Body of pancreas (tissue), 4 donors: ENCODE measurements around the gene AP3D1. TPM values are rescaled to one million over a fixed set of nuclear protein-coding genes. Genes with fewer than 3 reads are reported as not detected.
A peak's percentile ranks its signal among the peaks of the same experiment; 100 is the strongest.
"Not testable (repeated sequence)": the region's sequence is repeated elsewhere in the genome, so short reads cannot be mapped to it uniquely, and the experiment has no call there.

Source experiments
- ATAC-seq: fragments of 150-250 bp; one replicate; pipeline ENCODE4 v1.9.1; 2016
- DNase-seq, 4 donors: peaks; one replicate each; pipeline ENCODE4 v3.0.0-alpha.2; 2019
- H3K27ac ChIP-seq, 4 donors: fragments of 200-600 bp; sonication (generic); 1 replicate in 3 of 4; 2 replicates in 1 of 4; pipeline versions ENCODE4 v1.5.1 to v1.6.1; 2016 to 2019; ENCODE audit warnings: mild to moderate bottlenecking in 1 of 4, mixed read lengths in 1 of 4, moderate library complexity in 1 of 4
- H3K27me3 ChIP-seq, 2 donors: fragments of 200-600 bp; sonication (generic); one replicate each; pipeline ENCODE4 v1.6.0; 2016; ENCODE audit warnings: mild to moderate bottlenecking in 1 of 2
- H3K36me3 ChIP-seq, 2 donors: fragments of 200-600 bp; sonication (generic); replicated peaks in 1 of 2; 2 replicates each; pipeline ENCODE4 v1.5.1; 2016; ENCODE audit warnings: low read depth in 2 of 2; ENCODE audit not compliant: insufficient read depth in 1 of 2
- H3K4me1 ChIP-seq: fragments of 200-600 bp; sonication (generic); one replicate; pipeline ENCODE4 v1.6.0; 2016
- H3K4me3 ChIP-seq, 2 donors: fragments of 200-600 bp; sonication (generic); 1 replicate in 1 of 2; 2 replicates in 1 of 2; pipeline ENCODE4 v1.5.1; 2016 to 2019
- H3K9me3 ChIP-seq, 3 donors: fragments of 200-600 bp; sonication (generic); 1 replicate in 2 of 3; 2 replicates in 1 of 3; pipeline ENCODE4 v1.5.1; 2016
- POLR2A ChIP-seq, 3 donors: fragments of 450-650 bp; IDR thresholded peaks; one replicate each; pipeline ENCODE4 v1.6.1; 2016; ENCODE audit warnings: antibody characterized with exemption in 3 of 3, mild to moderate bottlenecking in 2 of 3
- WGBS, 2 donors: methylation state at CpG; one replicate each; pipeline ENCODE4 v1.1.5; 2017; 5-methylcytosine and 5-hydroxymethylcytosine counted together
- intact Hi-C: fragments of 100-400 bp; cut with DNase I; formaldehyde crosslinking; loops from one replicate; pipeline ENCODE4 v1.15.1; 2023
- total RNA-seq, 2 donors: library from RNA; depleted of rRNA; stranded (reverse); fragments of >200 nt; gene quantifications; one replicate each; pipeline ENCODE4 v1.1.0, GENCODE V29; 2016
- TF ChIP-seq, protein P1 (sequence below), 7 experiments: fragments of 450-650 bp in 4 of 7; fragments of 200-600 bp in 3 of 7; sonication (generic) in 3 of 7; IDR thresholded peaks; one replicate each; pipeline ENCODE4 v1.5.1; 2016 to 2019; ENCODE audit warnings: antibody characterized with exemption in 7 of 7

AP3D1 gene
- total RNA-seq, 2 donors from 2014 or later, result 77.0 to 124 TPM

DNA sequence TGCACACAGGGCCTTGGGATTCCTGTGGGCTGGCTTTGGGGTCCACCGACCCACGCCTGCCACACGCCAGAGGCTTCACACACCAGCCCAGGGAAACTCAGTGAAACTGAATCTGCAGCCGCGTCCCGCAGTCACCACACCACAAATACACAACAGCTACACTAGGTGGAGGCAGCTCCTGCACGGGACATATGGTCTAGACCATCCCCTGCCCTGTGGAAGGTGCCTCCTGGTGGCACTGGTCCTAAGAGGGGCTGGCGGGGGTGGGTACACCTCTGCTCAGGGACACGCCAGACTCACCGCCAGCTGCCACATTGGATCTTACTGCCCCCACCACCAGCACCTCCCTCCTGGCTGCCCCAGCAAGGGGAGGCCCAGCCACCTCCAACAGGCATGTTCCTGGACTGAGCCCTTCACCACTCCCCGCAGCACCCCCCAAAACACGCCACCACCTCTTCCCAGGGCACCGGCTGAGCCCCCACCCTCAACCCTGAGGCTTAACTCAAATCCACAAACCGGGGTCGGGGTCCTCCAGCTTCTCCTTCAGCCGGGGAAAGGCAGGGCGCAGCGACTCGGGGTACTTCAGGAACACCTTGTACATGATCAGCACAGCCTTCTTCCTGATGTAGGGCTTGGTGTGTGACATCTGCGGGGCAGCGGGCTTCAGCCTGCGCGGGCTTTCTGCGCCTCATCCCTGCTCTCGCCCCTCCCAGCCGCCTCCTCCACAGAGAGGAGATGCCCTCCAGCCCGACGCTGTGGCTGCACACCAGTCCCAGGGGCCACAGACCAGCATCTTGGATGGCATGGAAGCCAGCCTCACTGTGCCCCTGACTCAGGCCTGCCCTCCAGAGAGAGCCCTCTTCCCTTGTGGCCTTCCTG lies 21.2 kb downstream of the AP3D1 start:
- WGBS, 2 donors, result 91 to 94% methylated on average over 16 to 28 of the region's 28 CpGs
- Histone ChIP-seq H3K4me3 (no peak overlapping the region), H3K4me1 (no peaks in the 10 kb centered on the region), H3K27ac (no peak overlapping the region), H3K36me3 (peaks cover 9 to 30% of the 10 kb centered on the region in 2 donors), H3K9me3 (no peaks in the 10 kb centered on the region), H3K27me3 (no peaks in the 10 kb centered on the region)
- ATAC-seq (no peak), DNase-seq (no peak)
- no peak for TF ChIP-seq POLR2A (IDR thresholded peaks at IDR 0.05)
- TF ChIP-seq, protein P1, sequence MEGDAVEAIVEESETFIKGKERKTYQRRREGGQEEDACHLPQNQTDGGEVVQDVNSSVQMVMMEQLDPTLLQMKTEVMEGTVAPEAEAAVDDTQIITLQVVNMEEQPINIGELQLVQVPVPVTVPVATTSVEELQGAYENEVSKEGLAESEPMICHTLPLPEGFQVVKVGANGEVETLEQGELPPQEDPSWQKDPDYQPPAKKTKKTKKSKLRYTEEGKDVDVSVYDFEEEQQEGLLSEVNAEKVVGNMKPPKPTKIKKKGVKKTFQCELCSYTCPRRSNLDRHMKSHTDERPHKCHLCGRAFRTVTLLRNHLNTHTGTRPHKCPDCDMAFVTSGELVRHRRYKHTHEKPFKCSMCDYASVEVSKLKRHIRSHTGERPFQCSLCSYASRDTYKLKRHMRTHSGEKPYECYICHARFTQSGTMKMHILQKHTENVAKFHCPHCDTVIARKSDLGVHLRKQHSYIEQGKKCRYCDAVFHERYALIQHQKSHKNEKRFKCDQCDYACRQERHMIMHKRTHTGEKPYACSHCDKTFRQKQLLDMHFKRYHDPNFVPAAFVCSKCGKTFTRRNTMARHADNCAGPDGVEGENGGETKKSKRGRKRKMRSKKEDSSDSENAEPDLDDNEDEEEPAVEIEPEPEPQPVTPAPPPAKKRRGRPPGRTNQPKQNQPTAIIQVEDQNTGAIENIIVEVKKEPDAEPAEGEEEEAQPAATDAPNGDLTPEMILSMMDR (IDR thresholded peaks at IDR 0.05), result no peak
- intact Hi-C loops, result no loop called here

DNA sequence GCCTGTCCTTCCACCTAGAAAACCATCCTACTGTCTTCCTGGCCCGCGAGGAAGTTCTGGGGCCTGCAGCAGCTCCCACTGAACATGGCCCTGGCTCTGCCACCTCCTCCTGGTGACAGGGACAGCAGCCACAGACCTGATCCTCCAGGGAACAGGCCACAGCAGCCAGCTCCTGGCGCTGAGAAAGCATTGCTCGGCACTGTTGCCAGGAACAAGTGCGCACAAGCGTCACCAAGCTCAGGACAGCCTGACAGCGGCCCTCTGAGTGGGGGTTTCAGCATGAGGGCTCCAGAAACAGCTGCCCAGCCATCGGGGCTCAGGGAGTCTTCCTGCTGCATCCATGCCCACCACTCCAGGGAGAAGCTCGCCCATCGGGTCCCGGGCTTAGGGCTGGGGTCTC lies 21.9 kb downstream of the AP3D1 start:
- Histone ChIP-seq H3K36me3 (peaks cover 9 to 30% of the 10 kb centered on the region in 2 donors), H3K27me3 (no peaks in the 10 kb centered on the region), H3K9me3 (no peaks in the 10 kb centered on the region), H3K27ac (no peak overlapping the region), H3K4me3 (no peak overlapping the region), H3K4me1 (no peaks in the 10 kb centered on the region)
- no peak for ATAC-seq
- no peak for DNase-seq
- intact Hi-C loops, result no loop called here
- WGBS, 2 donors, result 89% methylated on average over 11 of the region's 11 CpGs; no CpG with 5 or more reads in 1 of the 2 donors
- TF ChIP-seq, protein P1 (IDR thresholded peaks at IDR 0.05), result no peak
- no peak for TF ChIP-seq POLR2A (IDR thresholded peaks at IDR 0.05)

DNA sequence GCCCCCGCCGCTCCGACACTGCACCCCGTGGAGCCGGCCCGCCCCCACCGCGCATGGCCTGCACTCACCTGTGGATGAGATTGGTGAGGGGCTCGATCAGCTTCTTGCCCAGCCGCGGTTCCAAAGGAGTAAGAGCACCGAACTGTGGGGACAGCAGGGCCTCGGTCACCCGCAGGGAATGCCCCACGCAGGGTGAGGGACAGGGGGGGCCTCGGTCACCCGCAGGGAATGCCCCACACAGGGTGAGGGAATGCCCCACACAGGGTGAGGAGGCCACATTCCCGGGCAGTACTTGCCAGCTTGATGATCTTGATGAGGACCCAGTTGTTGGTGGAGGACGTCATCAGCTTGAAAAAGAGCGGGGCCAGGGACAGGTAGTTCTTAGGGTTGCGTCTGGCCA lies 22.3 kb downstream of the AP3D1 start:
- WGBS, 2 donors, result 70 to 97% methylated on average over 2 to 10 of the region's 21 CpGs
- intact Hi-C loops, result no loop called here
- DNase-seq, result no peak
- TF ChIP-seq, protein P1 (IDR thresholded peaks at IDR 0.05), result no peak
- TF ChIP-seq POLR2A (IDR thresholded peaks at IDR 0.05), result no peak
- Histone ChIP-seq H3K36me3 (peaks cover 9 to 33% of the 10 kb centered on the region in 2 donors), H3K4me1 (no peaks in the 10 kb centered on the region), H3K27ac (no peak overlapping the region), H3K27me3 (no peaks in the 10 kb centered on the region), H3K4me3 (no peak overlapping the region), H3K9me3 (no peaks in the 10 kb centered on the region)
- ATAC-seq, result no peak

DNA sequence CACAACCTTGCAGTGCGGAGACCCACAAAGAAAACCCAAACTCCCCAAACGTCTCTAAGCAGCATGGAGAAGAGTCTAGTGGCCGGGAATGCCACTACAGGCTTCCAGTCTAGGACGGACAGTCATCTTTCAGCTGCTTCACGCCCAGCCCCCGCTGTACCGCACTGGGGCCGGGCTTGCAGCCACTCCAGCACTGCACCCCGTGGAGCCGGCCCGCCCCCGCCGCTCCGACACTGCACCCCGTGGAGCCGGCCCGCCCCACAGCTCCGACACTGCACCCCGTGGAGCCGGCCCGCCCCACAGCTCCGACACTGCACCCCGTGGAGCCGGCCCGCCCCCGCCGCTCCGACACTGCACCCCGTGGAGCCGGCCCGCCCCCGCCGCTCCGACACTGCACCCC lies 23.1 kb downstream of the AP3D1 start:
- H3K27ac ChIP-seq, H3K27me3 ChIP-seq, DNase-seq, ATAC-seq, H3K9me3 ChIP-seq, intact Hi-C loops, H3K4me3 ChIP-seq, H3K4me1 ChIP-seq: not testable (repeated sequence)
- peaks cover 9 to 34% of the 10 kb centered on the region in 2 donors for H3K36me3 ChIP-seq
- WGBS, 2 donors, result 94% methylated on average over 12 of the region's 34 CpGs; no CpG with 5 or more reads in 1 of the 2 donors

DNA sequence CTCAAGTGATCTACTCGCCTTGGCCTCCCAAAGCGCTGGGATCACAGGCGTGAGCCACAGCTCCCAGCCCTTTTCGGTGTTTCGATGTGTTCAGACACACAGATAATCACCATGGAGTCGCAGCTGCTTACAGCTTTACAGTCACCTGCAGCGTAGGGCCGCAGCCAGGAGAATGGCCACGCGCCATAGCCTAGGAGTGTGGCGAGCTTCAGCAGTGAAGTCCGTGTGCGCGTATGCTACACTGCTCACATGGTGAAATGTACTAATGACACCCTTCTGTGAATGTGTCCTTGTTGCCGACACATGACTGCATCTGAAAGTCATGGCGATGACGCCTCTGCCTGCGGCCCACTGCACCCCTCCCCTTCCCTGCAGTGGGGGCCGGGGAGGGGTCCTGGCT lies 23.6 kb downstream of the AP3D1 start:
- 60 to 78% methylated on average over 1 to 12 of the region's 19 CpGs for WGBS, 2 donors
- Histone ChIP-seq H3K4me1 (no peaks in the 10 kb centered on the region), H3K27me3 (no peaks in the 10 kb centered on the region), H3K27ac (no peak overlapping the region), H3K36me3 (peaks cover 5 to 38% of the 10 kb centered on the region in 2 donors), H3K4me3 (no peak overlapping the region), H3K9me3 (no peaks in the 10 kb centered on the region)
- ATAC-seq (no peak), DNase-seq (peak in 1 of 4 donors; percentile 42)
- TF ChIP-seq POLR2A (IDR thresholded peaks at IDR 0.05), result no peak
- intact Hi-C loops, result no loop called here
